OCI-LY1 (cell line): ENCODE data around the gene RALB.

Experiments used
- EZH2 ChIP-seq: fragments of 200-600 bp; sonication (generic), shearing (Covaris generic); IDR thresholded peaks from 2 replicates; pipeline ENCODE4 v1.8.0; 2017; ENCODE audit warnings: borderline replicate concordance, mixed run types, mild to moderate bottlenecking, antibody characterized with exemption, low read length, moderate library complexity, mixed read lengths
- TF ChIP-seq, protein P1 (sequence below): fragments of 200-600 bp; sonication (generic), shearing (Covaris generic); IDR thresholded peaks from 2 replicates; pipeline ENCODE4 v1.5.1; 2017; ENCODE audit warnings: mild to moderate bottlenecking, antibody characterized with exemption, low read length, moderate library complexity, mixed read lengths

- TF ChIP-seq, protein P1, sequence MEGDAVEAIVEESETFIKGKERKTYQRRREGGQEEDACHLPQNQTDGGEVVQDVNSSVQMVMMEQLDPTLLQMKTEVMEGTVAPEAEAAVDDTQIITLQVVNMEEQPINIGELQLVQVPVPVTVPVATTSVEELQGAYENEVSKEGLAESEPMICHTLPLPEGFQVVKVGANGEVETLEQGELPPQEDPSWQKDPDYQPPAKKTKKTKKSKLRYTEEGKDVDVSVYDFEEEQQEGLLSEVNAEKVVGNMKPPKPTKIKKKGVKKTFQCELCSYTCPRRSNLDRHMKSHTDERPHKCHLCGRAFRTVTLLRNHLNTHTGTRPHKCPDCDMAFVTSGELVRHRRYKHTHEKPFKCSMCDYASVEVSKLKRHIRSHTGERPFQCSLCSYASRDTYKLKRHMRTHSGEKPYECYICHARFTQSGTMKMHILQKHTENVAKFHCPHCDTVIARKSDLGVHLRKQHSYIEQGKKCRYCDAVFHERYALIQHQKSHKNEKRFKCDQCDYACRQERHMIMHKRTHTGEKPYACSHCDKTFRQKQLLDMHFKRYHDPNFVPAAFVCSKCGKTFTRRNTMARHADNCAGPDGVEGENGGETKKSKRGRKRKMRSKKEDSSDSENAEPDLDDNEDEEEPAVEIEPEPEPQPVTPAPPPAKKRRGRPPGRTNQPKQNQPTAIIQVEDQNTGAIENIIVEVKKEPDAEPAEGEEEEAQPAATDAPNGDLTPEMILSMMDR: no peak
- no peak for TF ChIP-seq EZH2
These were observed 4.8 kb upstream of the RALB start for GRCh38 chr2:120247851-120248250.
